C1 segment of cervical spinal cord (tissue), 14 donors: Measurements from ENCODE around the gene STX1B.
"Not testable (repeated sequence)": the region's sequence is repeated elsewhere in the genome, so short reads cannot be mapped to it uniquely, and the experiment has no call there.

Source experiments
- DNase-seq, 14 donors: peaks; one replicate each; lab custom pipeline; 2025; lab: John Stamatoyannopoulos, UW

The STX1B gene

DNA sequence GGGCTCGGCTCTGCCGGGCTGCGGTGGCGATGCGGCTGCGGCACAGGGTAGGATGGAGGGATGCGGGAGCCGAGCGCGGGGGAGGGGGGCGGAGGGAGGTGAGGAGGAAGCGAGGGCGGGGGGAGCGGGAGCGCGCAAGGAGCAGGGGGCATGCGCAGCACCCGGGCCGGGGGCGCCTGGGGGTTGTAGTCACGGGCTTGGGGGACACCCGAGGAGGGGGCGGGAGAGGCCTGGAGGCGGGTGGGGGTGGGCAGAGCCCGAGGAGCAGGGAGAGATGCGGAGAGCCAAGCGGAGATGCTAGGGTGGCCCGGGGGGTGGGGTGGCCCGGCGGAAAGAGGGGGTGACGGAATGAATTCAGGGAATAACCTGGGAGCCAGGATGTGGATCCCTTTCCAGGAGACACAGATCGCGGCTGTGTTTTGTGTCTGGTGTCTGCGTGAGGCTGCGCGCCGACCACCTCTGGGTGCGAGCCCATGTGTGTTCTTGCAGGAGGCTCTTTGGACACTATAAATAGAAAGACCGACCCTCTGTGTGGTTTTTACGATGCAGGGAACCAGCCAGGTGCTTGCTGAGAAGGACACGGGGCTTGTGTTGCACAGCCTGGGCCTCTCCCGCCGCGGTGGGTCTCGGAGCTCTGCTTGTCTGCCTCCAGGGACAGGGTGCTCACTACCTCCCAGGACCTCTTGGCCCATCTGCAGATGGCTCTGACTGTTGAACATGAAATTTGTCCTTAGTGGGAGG lies at the start of gene STX1B:
Gene STX1B (minus strand): TSS at position 54 of the 741 bp plus-strand sequence. CDS start 242 bp downstream, outside the sequence.
- DNase-seq, result peak in 8 of 14 donors; percentile 6 to 90 (median 29)

DNA sequence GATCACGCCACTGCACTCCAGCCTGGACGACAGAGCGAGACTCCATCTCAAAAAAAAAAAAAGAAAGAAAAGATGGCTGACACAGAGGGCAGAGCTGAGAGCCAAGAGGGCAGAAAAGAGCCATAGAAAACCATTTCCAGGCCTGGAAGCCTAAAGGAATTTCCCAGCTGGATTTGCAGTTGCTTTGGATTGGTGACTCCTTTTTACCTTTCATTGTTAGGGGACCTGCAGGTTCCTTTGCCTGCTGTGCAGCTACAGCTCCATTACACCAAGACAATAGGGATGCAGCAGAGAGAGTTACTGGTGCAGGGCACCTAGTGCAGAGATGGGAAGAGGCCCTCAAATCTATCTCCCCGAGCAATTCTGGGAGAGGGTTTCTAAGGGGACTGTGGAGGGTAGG lies 45.2 kb upstream of the STX1B start:
- DNase-seq, result no peak

DNA sequence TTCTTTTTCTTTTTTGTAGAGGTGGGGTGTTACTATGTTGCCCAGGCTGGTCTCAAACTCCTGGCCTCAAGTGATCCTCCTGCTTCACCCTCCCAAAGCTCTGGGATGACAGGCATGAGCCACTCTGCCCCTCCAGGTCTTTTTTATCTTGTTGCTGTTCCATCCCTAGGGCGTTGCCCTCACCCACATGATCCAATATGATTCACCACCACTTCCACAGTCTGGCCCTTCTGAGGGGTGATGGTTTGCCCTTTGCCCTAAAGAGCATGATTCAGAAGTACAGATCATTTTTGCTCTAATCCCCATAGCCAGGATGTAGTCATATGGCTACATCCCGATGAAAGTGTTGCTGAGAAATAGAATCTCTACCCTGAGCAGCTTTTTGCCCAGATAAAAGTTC lies 41.7 kb upstream of the STX1B start:
- DNase-seq, result no peak

GRCh38 chr16:31050280-31051030 lies 40.0 kb upstream of the STX1B start:
- no peak for DNase-seq

DNA sequence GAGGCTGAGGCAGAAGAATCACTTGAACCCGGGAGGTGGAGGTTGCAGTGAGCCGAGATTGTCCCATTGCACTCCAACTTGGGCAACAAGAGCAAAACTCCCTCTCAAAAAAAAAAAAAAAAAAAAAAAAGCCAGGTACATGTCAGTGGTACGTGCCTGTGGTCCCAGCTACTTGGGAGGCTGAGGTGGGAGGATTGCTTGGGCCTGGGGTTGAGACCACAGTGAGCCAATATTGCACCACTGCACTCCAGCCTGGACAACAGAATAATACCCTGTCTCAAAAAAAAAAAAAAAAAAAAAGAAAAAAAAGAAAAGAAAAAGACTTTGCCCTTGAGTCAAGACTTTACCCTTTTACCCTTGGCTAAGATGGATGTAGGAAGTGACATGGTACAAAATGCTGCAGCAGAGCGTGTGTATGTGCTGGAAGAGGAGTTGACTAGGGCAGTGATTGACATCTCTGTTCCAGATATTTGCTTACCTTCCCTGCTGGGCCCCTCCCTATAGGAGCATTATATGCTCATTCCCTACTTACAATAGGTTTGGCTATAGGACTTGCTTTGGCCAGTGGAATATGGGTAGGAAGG lies 33.6 kb upstream of the STX1B start:
- no peak for DNase-seq

DNA sequence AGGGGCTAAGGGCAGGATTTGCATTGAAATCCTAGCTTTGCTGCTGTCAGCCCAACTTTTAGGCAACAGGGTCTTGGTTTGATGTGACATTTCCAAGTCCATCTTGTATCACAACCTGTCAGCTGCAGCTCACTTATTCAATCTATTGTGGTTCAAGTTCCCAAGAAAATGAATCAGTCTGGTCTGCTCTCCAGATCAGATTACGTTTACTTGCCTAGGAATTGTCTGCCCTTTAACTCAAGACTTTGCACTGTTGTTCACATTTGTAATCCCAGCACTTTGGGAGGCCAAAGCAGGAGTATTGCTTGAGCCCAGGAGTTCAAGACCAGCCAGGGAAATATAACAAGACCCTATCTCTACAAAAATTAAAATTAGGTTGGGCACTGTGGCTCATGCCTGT lies 32.9 kb upstream of the STX1B start:
- no peak for DNase-seq

GRCh38 chr16:31042866-31043265 lies 32.4 kb upstream of the STX1B start:
- no peak for DNase-seq

GRCh38 chr16:31038993-31039392 lies 28.6 kb upstream of the STX1B start:
- peak in 6 of 14 donors; percentile 2 to 46 (median 22) for DNase-seq

- DNase-seq, result no peak
Measured at GRCh38 chr16:31036691-31037090, 26.3 kb upstream of the STX1B start.

- DNase-seq, result peak; percentile 27 to 86 (median 82)
Measured at GRCh38 chr16:31033709-31034492, 23.5 kb upstream of the STX1B start.

GRCh38 chr16:31032736-31033708 lies 22.6 kb upstream of the STX1B start, which contains the start of gene STX4:
TSS of gene STX4 (plus strand) at chr16:31033558. CDS start at chr16:31033806, 248 bp downstream.
- DNase-seq, result peak; percentile 81 to 100 (median 97)

DNA sequence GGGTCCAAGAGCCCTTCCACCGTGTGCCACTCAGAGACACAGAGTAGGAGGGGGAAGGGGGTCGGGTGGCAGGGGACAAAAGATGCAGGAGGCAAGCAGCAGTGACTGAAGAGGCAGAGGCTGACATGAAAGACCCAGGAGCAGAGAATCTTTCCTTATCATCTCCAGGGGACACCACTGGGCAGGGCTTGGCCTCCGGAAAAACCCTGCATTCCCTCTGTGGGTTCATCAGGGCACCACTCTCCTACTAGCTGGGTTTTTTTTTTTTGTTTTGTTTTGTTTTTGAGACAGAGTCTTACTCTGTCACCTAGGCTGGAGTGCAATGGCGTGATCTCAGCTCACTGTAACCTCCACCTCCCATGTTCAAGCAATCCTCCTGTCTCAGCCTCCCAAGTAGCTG lies 20.8 kb upstream of the STX1B start:
- no peak for DNase-seq

DNA sequence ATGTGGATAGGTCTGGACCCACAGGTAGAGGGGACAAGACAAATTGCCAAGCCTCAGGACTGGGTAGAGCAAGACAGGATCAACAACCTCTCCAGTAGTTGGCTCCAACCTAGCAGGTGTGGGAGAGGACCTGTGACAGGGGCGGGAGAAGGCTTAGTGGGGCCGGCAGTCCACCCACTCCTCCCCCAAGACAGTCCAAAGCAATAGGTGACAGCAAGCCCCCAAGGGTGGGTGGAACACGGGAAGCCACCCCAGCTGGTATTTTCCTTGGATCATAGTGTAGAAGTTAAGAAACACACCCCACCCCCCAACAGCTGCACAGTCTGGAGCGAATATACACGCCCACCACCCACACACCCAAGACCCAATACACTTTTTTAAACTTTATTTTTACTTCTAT lies 18.8 kb upstream of the STX1B start:
- no peak for DNase-seq

DNA sequence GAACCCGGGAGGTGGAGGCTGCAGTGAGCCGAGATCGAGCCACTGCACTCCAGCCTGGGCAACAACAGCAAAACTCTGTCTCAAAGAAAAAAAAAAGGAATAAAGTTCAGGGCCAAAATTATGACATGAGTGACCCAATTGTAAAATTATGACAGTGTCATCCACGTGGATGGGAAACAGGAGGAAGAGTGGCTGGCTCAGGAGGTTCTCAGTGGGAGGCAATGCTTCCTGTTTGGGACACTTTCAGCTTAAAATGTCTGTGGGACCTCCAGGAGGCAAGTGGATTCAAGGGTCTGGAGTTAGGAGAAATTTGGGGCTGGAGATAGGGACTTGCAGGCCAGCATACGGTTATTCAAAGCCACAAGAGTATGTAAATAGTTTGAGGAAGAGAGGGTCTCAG lies 14.9 kb upstream of the STX1B start:
- DNase-seq, result no peak

- DNase-seq, result no peak
Measured at GRCh38 chr16:31023627-31024226, 13.3 kb upstream of the STX1B start.

- DNase-seq, result no peak
Measured at GRCh38 chr16:31023252-31023602, 12.8 kb upstream of the STX1B start.

DNA sequence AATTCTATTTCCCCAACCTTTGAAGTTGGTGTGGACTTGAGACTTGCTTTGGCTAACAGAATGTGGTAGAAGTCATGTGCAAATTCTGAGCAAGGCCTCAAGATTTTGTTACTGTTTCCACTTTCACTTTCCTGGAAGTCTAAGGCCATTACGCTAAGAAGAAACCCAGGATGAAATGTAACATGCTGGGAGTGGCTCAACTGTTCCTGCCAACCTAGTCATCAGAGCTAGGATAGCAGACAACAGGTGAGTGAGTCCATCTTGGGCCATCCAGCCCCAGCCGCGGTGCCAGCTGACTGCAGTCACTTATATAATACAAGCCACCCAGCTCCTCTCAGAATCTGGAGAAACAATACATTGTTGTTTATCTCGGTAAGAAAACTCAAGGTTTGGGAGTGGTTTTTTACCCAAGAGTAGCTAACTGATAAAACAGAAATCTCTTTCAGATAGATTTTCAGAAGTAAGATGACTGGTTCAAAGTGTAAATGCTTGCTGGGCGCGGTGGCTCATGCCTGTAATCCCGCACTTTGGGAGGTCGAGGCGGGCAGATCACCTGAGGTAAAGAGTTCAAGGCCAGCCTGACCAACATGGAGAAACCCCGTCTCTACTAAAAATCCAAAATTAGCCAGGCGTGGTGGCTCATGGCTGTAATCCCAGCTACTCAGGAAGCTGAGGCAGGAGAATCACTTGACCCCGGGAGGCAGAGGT lies 12.3 kb upstream of the STX1B start:
- DNase-seq, result no peak

- DNase-seq, result no peak
Measured at GRCh38 chr16:31020536-31020935, 10.1 kb upstream of the STX1B start.

- not testable (repeated sequence) for DNase-seq
Measured at GRCh38 chr16:31017756-31018155, 7.3 kb upstream of the STX1B start.

- DNase-seq, result no peak
Measured at GRCh38 chr16:31016018-31016417, 5.6 kb upstream of the STX1B start.
